Testis (tissue), 2 donors: ENCODE data around the gene ARID1B.

Source experiments
- POLR2A ChIP-seq: fragments of 450-650 bp; IDR thresholded peaks from one replicate; pipeline ENCODE4 v1.6.1; 2017; ENCODE audit warnings: antibody characterized with exemption, mild to moderate bottlenecking, moderate library complexity
- TF ChIP-seq, protein P1 (sequence below), 3 experiments: fragments of 450-650 bp in 2 of 3; fragments of 200-600 bp in 1 of 3; sonication (generic) in 1 of 3; IDR thresholded peaks; one replicate each; pipeline ENCODE4 v1.5.1; 2016 to 2019; ENCODE audit warnings: antibody characterized with exemption in 3 of 3, mild to moderate bottlenecking in 2 of 3, moderate library complexity in 1 of 3

DNA sequence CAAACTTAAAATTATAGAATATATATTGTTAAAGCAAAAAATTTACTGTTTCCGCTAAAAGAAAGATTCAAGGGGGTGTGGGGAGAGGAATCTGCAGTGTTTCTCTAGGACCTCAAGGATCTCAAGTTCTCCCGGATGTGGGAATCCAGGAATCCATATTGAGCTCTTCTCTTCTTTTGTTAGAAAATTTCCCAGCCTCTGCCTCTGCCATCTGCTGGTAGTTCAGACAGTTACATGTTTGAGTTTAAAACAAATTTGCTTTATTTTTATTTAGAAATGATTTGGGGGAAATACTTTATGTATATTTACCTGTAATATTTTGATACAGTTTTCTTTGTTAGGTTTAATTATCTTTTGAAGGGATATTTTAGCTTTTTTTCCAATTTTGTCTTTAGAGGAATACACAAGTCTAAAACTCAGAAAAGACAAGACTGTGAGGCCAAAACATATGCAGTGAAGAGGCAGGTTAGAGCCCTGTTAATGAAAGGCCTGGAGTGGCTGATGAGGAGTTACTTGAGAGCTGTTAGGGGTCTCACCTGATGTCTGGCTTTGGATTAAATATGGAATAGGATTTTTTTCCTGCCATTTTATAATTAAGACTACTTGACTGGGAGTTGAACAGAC is 268.8 kb downstream of the ARID1B start:
- TF ChIP-seq, protein P1, sequence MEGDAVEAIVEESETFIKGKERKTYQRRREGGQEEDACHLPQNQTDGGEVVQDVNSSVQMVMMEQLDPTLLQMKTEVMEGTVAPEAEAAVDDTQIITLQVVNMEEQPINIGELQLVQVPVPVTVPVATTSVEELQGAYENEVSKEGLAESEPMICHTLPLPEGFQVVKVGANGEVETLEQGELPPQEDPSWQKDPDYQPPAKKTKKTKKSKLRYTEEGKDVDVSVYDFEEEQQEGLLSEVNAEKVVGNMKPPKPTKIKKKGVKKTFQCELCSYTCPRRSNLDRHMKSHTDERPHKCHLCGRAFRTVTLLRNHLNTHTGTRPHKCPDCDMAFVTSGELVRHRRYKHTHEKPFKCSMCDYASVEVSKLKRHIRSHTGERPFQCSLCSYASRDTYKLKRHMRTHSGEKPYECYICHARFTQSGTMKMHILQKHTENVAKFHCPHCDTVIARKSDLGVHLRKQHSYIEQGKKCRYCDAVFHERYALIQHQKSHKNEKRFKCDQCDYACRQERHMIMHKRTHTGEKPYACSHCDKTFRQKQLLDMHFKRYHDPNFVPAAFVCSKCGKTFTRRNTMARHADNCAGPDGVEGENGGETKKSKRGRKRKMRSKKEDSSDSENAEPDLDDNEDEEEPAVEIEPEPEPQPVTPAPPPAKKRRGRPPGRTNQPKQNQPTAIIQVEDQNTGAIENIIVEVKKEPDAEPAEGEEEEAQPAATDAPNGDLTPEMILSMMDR (IDR thresholded peaks at IDR 0.05) = peak; percentile 38 to 49 (median 42)
- no peak for TF ChIP-seq POLR2A
